ENCODE measurements around the gene TK2. TPM values are rescaled to one million over a fixed set of nuclear protein-coding genes. Genes with fewer than 3 reads are reported as not detected.
A peak's percentile ranks its signal among the peaks of the same experiment; 100 is the strongest.

The TK2 gene
- total and polyA plus RNA-seq, 9 of the 15 experiments (the other 6 are each of a cell fraction or from before 2014, with no cell fraction given) = 1.1 to 10.2 (median 5.3) TPM

- no peak for TF ChIP-seq ZNF75A (CRISPR knock-in tag; IDR thresholded peaks at IDR 0.05)
- no peak for TF ChIP-seq STAG1 (CRISPR knock-in tag; IDR thresholded peaks at IDR 0.05; ENCODE audit: borderline replicate concordance)
- no peak for TF ChIP-seq KLF6 (CRISPR knock-in tag; IDR thresholded peaks at IDR 0.05; ENCODE audit: borderline replicate concordance)
- 0 out of 2 replicates have a peak, but pooled peaks have one; percentile 45 for TF ChIP-seq MYNN (IDR thresholded peaks at IDR 0.05)
- no peak for TF ChIP-seq MYNN (CRISPR knock-in tag; IDR thresholded peaks at IDR 0.05)
- peak; percentile 68; the same call in 1 of the 2 replicates for TF ChIP-seq ESRRA (IDR thresholded peaks at IDR 0.05; ENCODE audit: borderline replicate concordance, low read depth)
- TF ChIP-seq NRF1 (conservative IDR thresholded peaks at IDR 0.05 in 1 of 2, IDR thresholded peaks at IDR 0.05 in 1 of 2) = peak; percentile 19 to 30; a peak in 1 of 4 replicates
- TF ChIP-seq FOS (IDR thresholded peaks at IDR 0.05; ENCODE audit: extremely low read depth, insufficient read length) = peak; percentile 33
- TF ChIP-seq JUND (IDR thresholded peaks at IDR 0.05; ENCODE audit: borderline replicate concordance, low read depth, low read length) = peak; percentile 84
- peak; percentile 66; the same call in 1 of the 3 replicates for TF ChIP-seq JUND (tag; IDR thresholded peaks at IDR 0.05; ENCODE audit: borderline replicate concordance, low read depth, low read length)
- TF ChIP-seq SNAPC5 (CRISPR knock-in tag; IDR thresholded peaks at IDR 0.05) = no peak
- no peak for TF ChIP-seq FOXJ2 (tag; IDR thresholded peaks at IDR 0.05)
- TF ChIP-seq CBFA2T3 (IDR thresholded peaks at IDR 0.05) = peak; percentile 43; the same call in 1 of the 2 replicates
- TF ChIP-seq NFE2 (IDR thresholded peaks at IDR 0.05; ENCODE audit: low read depth) = peak; percentile 63
- peak; percentile 30; the same call in 1 of the 2 replicates for TF ChIP-seq SOX6 (IDR thresholded peaks at IDR 0.05)
- no peak for TF ChIP-seq CTCFL (IDR thresholded peaks at IDR 0.05; ENCODE audit: borderline replicate concordance, insufficient read depth, low read depth, low read length, poor library complexity, severe bottlenecking)
- TF ChIP-seq ZNF121 (CRISPR knock-in tag; conservative IDR thresholded peaks at IDR 0.05) = no peak
- no peak for TF ChIP-seq COPS2 (conservative IDR thresholded peaks at IDR 0.05)
- no peak for TF ChIP-seq HNRNPL (IDR thresholded peaks at IDR 0.05; ENCODE audit: low read depth, low read length)
- TF ChIP-seq TOE1 (IDR thresholded peaks at IDR 0.05; ENCODE audit: borderline replicate concordance) = 0 out of 2 replicates have a peak, but pooled peaks have one; percentile 41
- TF ChIP-seq TOE1 (CRISPR knock-in tag; IDR thresholded peaks at IDR 0.05; ENCODE audit: borderline replicate concordance, low read depth) = no peak
- peak; percentile 81 for TF ChIP-seq SMAD4 (CRISPR knock-in tag; conservative IDR thresholded peaks at IDR 0.05)
- TF ChIP-seq ZBTB7A (IDR thresholded peaks at IDR 0.05; ENCODE audit: borderline replicate concordance, control insufficient read depth, low read depth, low read length) = no peak
- TF ChIP-seq NFE2L1 (tag; IDR thresholded peaks at IDR 0.05; ENCODE audit: borderline replicate concordance, low read depth) = no peak
These were observed 27.8 kb downstream of the TK2 start (continued) for GRCh38 chr16:66521951-66522771.
